H9 (cell line): ENCODE data around the gene TRIO. TPM values are rescaled to one million over a fixed set of nuclear protein-coding genes. Genes with fewer than 3 reads are reported as not detected.

Experiments
- DNase-seq: peaks from one replicate; pipeline ENCODE4 v3.0.0-alpha.2; 2017
- H2AFZ ChIP-seq: one replicate; pipeline ENCODE4 v1.6.1; 2013; ENCODE audit warnings: mild to moderate bottlenecking, low read length, control low read depth, moderate library complexity
- H2AK5ac ChIP-seq: 2 replicates; pipeline ENCODE4 v1.6.1; 2013; ENCODE audit warnings: low read length, control low read depth, mixed read lengths; ENCODE audit not compliant: insufficient read length
- H2BK120ac ChIP-seq: one replicate; pipeline ENCODE4 v1.6.1; 2013; ENCODE audit warnings: low read depth, mild to moderate bottlenecking, low read length, control low read depth, inconsistent platforms; ENCODE audit not compliant: poor library complexity, severe bottlenecking
- H2BK12ac ChIP-seq: 2 replicates; pipeline ENCODE4 v1.6.1; 2013; ENCODE audit warnings: low read length, control low read depth, mixed read lengths, low read depth; ENCODE audit not compliant: insufficient read length
- H2BK15ac ChIP-seq: 2 replicates; pipeline ENCODE4 v1.6.1; 2013; ENCODE audit warnings: low read depth, low read length, control low read depth
- H2BK20ac ChIP-seq: one replicate; pipeline ENCODE4 v1.6.1; 2013; ENCODE audit warnings: low read depth, mild to moderate bottlenecking, low read length, control low read depth, inconsistent platforms; ENCODE audit not compliant: poor library complexity, severe bottlenecking
- H2BK5ac ChIP-seq: 2 replicates; pipeline ENCODE4 v1.6.1; 2013; ENCODE audit warnings: low read length, control low read depth, mixed read lengths; ENCODE audit not compliant: insufficient read length
- H3K14ac ChIP-seq: 2 replicates; pipeline ENCODE4 v1.6.1; 2013; ENCODE audit warnings: low read length, control low read depth; ENCODE audit not compliant: insufficient read depth
- H3K18ac ChIP-seq: 2 replicates; pipeline ENCODE4 v1.6.1; 2013; ENCODE audit warnings: low read depth, mild to moderate bottlenecking, mixed read lengths, low read length, control low read depth; ENCODE audit not compliant: insufficient read length
- H3K23ac ChIP-seq: 2 replicates; pipeline ENCODE4 v1.6.1; 2013; ENCODE audit warnings: low read length, control low read depth, mixed read lengths, low read depth; ENCODE audit not compliant: insufficient read length
- H3K23me2 ChIP-seq: 2 replicates; pipeline ENCODE4 v1.6.1; 2013; ENCODE audit warnings: low read depth, mild to moderate bottlenecking, mixed read lengths, low read length, control low read depth; ENCODE audit not compliant: insufficient read length, poor library complexity, severe bottlenecking
- H3K27ac ChIP-seq: 2 replicates; pipeline ENCODE4 v1.5.1; 2013; ENCODE audit warnings: low read length, control low read depth, mixed read lengths, low read depth; ENCODE audit not compliant: insufficient read length
- H3K27me3 ChIP-seq: 2 replicates; pipeline ENCODE4 v1.6.1; 2013; ENCODE audit warnings: low read length, control low read depth, inconsistent platforms; ENCODE audit not compliant: insufficient read depth
- H3K4ac ChIP-seq: 2 replicates; pipeline ENCODE4 v1.6.1; 2013; ENCODE audit warnings: low read depth, mild to moderate bottlenecking, control low read depth, inconsistent platforms, low read length, moderate library complexity
- H3K4me1 ChIP-seq: 2 replicates; pipeline ENCODE4 v1.6.1; 2013; ENCODE audit warnings: low read length, control low read depth, inconsistent platforms; ENCODE audit not compliant: insufficient read depth
- H3K4me2 ChIP-seq: 2 replicates; pipeline ENCODE4 v1.6.1; 2013; ENCODE audit warnings: low read length, control low read depth, mixed read lengths; ENCODE audit not compliant: insufficient read length, insufficient read depth
- H3K56ac ChIP-seq: 2 replicates; pipeline ENCODE4 v1.6.1; 2013; ENCODE audit warnings: low read depth, mild to moderate bottlenecking, mixed read lengths, low read length, control low read depth; ENCODE audit not compliant: insufficient read length
- H3K79me1 ChIP-seq: 2 replicates; pipeline ENCODE4 v1.6.1; 2013; ENCODE audit warnings: low read depth, mild to moderate bottlenecking, moderate library complexity, low read length, control low read depth, inconsistent platforms; ENCODE audit not compliant: insufficient read depth, poor library complexity, severe bottlenecking
- H3K79me2 ChIP-seq: 2 replicates; pipeline ENCODE4 v1.6.1; 2013; ENCODE audit warnings: low read length, control low read depth, inconsistent platforms; ENCODE audit not compliant: insufficient read depth
- H3K9ac ChIP-seq: 2 replicates; pipeline ENCODE4 v1.6.1; 2013; ENCODE audit warnings: low read length, control low read depth, mixed read lengths; ENCODE audit not compliant: insufficient read length; ENCODE audit errors: extremely low read depth
- H3K9me3 ChIP-seq: one replicate; pipeline ENCODE4 v1.6.1; 2013; ENCODE audit warnings: low read depth, low read length, inconsistent platforms; ENCODE audit not compliant: control insufficient read depth
- H3T11ph ChIP-seq: one replicate; pipeline ENCODE4 v1.6.1; 2013; ENCODE audit warnings: mild to moderate bottlenecking, low read length, control low read depth, inconsistent platforms
- H4K20me1 ChIP-seq: one replicate; pipeline ENCODE4 v1.6.1; 2013; ENCODE audit not compliant: control insufficient read depth, insufficient read length, insufficient read depth
- H4K5ac ChIP-seq: 2 replicates; pipeline ENCODE4 v1.6.1; 2013; ENCODE audit warnings: low read depth, mild to moderate bottlenecking, mixed read lengths, low read length, control low read depth; ENCODE audit not compliant: insufficient read length
- H4K8ac ChIP-seq: replicated peaks from 2 replicates; pipeline ENCODE4 v1.6.1; 2013; ENCODE audit warnings: low read length, control low read depth, mixed read lengths, low read depth; ENCODE audit not compliant: insufficient read length
- H4K91ac ChIP-seq: 2 replicates; pipeline ENCODE4 v1.6.1; 2013; ENCODE audit warnings: low read depth, mild to moderate bottlenecking, moderate library complexity, mixed read lengths, low read length, control low read depth; ENCODE audit not compliant: insufficient read length
- H3K27ac Mint-ChIP-seq, 3 experiments: 2 replicates in 2 of 3; 3 replicates in 1 of 3; pipeline ENCODE4 v1.8.0; 2020 to 2021; ENCODE audit warnings: mixed read lengths in 3 of 3, mild to moderate bottlenecking in 1 of 3, moderate library complexity in 1 of 3
- H3K27me3 Mint-ChIP-seq: 2 replicates; pipeline ENCODE4 v1.8.0; 2021; ENCODE audit warnings: low read depth, mild to moderate bottlenecking, moderate library complexity, mixed read lengths
- H3K36me3 Mint-ChIP-seq, 3 experiments: 2 replicates in 2 of 3; 3 replicates in 1 of 3; pipeline ENCODE4 v1.8.0; 2020 to 2021; ENCODE audit warnings: low read depth in 3 of 3, mixed read lengths in 3 of 3; ENCODE audit not compliant: insufficient read depth in 1 of 3
- H3K4me1 Mint-ChIP-seq, 2 experiments: 2 replicates each; pipeline ENCODE4 v1.8.0; 2020; ENCODE audit warnings: mixed read lengths in 2 of 2
- H3K4me3 Mint-ChIP-seq, 2 experiments: 2 replicates in 1 of 2; 3 replicates in 1 of 2; pipeline ENCODE4 v1.8.0; 2020 to 2021; ENCODE audit warnings: mild to moderate bottlenecking in 2 of 2, mixed read lengths in 2 of 2, moderate library complexity in 1 of 2
- H3K9me3 Mint-ChIP-seq, 2 experiments: 2 replicates in 1 of 2; 3 replicates in 1 of 2; pipeline ENCODE4 v1.8.0; 2020; ENCODE audit warnings: mild to moderate bottlenecking in 2 of 2, mixed read lengths in 2 of 2, moderate library complexity in 1 of 2
- WGBS: extraction: QIAGEN DNeasy Blood & Tissue Kit; methylation state at CpG from one replicate; pipeline ENCODE4 v1.1.7; 2013; ENCODE audit warnings: missing lambda C conversion rate, low lambda C conversion rate, mixed read lengths; ENCODE audit not compliant: insufficient read length; ENCODE audit errors: extremely low coverage; 5-methylcytosine and 5-hydroxymethylcytosine counted together
- total RNA-seq: library from RNA; stranded (reverse); gene quantifications from 2 replicates; pipeline ENCODE4 v1.2.1, GENCODE V29; 2021
- TF ChIP-seq, protein P1 (sequence below): fragments of 200-600 bp; sonication (generic); conservative IDR thresholded peaks from 3 replicates; pipeline ENCODE4 v1.8.0; 2021; ENCODE audit warnings: antibody characterized with exemption, mild to moderate bottlenecking

TRIO gene
- total RNA-seq, 1 experiment from 2014 or later: 87.8 TPM

DNA sequence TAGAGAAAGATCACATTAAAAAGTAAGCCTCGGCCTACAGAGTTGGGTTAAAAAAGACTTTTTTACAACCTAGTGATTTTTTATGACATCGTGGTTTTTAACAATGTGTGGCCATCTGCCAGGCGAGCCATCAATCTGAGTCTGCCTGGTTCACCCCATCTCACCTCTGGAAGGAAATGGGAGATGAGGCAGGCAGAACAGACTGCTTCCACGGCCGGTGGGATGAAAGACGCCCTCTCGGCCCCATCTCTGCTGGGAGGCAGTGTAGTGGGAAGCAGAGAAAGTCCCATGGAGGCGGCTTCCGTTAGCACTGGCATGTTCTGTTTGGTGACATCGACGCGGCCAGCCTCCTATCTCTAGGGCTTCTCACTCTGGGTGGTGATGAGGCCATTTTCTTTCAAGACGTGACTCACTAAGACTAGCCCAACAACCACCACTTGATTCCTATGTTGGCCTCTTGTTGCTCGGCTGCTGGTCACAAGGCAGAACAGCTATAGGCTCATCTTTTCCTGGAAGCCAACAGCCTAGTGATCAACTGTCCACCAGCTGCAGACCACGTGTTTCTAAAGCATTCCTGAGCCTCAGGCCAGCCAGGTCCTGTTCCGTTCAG, 306.0 kb downstream of the TRIO start:
- no peak overlapping the region for H2BK12ac ChIP-seq
- H2BK120ac ChIP-seq: no peak overlapping the region
- no peak overlapping the region for H3K56ac ChIP-seq
- H4K91ac ChIP-seq: no peak overlapping the region
- H4K8ac ChIP-seq: no peak overlapping the region
- Mint-ChIP-seq H3K9me3 (peaks cover 0 to 2% of the 10 kb centered on the region in 2 experiments; a peak in 2 of 5 replicates), H3K36me3 (peaks cover 8 to 17% (median 12%) of the 10 kb centered on the region in 3 experiments), H3K27ac (0 out of 7 replicates have a peak overlapping the region, but pooled peaks of 1 of the 3 experiments have one; percentile 24), H3K27me3 (no peaks in the 10 kb centered on the region), H3K4me1 (peaks cover 44 to 47% of the 10 kb centered on the region in 2 experiments), H3K4me3 (no peak overlapping the region)
- no peak overlapping the region for H2AFZ ChIP-seq
- no peak overlapping the region for H2BK20ac ChIP-seq
- H3K79me2 ChIP-seq: no peaks in the 10 kb centered on the region
- no peak overlapping the region for H2AK5ac ChIP-seq
- no peak overlapping the region for H2BK5ac ChIP-seq
- no peaks in the 10 kb centered on the region for H3K9me3 ChIP-seq
- H3T11ph ChIP-seq: no peak overlapping the region
- no peak overlapping the region for H4K5ac ChIP-seq
- H3K79me1 ChIP-seq: no peaks in the 10 kb centered on the region
- H3K18ac ChIP-seq: no peak overlapping the region
- no peak overlapping the region for H3K9ac ChIP-seq
- no peak overlapping the region for H3K27ac ChIP-seq
- H3K4me1 ChIP-seq: peaks cover 12% of the 10 kb centered on the region; the same call in 1 of the 2 replicates
- H3K4me2 ChIP-seq: no peak overlapping the region
- H4K20me1 ChIP-seq: no peaks in the 10 kb centered on the region
- DNase-seq: no peak
- H3K14ac ChIP-seq: no peak overlapping the region; the same call in 1 of the 2 replicates
- H3K27me3 ChIP-seq: no peaks in the 10 kb centered on the region
- H3K23me2 ChIP-seq: no peaks in the 10 kb centered on the region
- H3K23ac ChIP-seq: no peak overlapping the region
- TF ChIP-seq, protein P1, sequence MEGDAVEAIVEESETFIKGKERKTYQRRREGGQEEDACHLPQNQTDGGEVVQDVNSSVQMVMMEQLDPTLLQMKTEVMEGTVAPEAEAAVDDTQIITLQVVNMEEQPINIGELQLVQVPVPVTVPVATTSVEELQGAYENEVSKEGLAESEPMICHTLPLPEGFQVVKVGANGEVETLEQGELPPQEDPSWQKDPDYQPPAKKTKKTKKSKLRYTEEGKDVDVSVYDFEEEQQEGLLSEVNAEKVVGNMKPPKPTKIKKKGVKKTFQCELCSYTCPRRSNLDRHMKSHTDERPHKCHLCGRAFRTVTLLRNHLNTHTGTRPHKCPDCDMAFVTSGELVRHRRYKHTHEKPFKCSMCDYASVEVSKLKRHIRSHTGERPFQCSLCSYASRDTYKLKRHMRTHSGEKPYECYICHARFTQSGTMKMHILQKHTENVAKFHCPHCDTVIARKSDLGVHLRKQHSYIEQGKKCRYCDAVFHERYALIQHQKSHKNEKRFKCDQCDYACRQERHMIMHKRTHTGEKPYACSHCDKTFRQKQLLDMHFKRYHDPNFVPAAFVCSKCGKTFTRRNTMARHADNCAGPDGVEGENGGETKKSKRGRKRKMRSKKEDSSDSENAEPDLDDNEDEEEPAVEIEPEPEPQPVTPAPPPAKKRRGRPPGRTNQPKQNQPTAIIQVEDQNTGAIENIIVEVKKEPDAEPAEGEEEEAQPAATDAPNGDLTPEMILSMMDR: no peak
- no CpG with 5 or more reads among the region's 16 CpGs for WGBS
- H2BK15ac ChIP-seq: no peak overlapping the region
- no peak overlapping the region for H3K4ac ChIP-seq
